GM12875 (cell line): ENCODE measurements around the gene PCSK9.

Experiments used
- H3K4me3 ChIP-seq: one replicate; pipeline ENCODE4 v1.5.1; 2011; ENCODE audit warnings: low read depth, low read length, control low read depth
- CTCF ChIP-seq: IDR thresholded peaks from 2 replicates; pipeline ENCODE4 v1.5.1; 2011; ENCODE audit warnings: low read depth, mild to moderate bottlenecking, control low read depth, inconsistent platforms, low read length, moderate library complexity, borderline replicate concordance; ENCODE audit not compliant: insufficient read depth

PCSK9 gene

GRCh38 chr1:55040083-55040932 is 960 bp downstream of the PCSK9 start:
- no peak for TF ChIP-seq CTCF

GRCh38 chr1:55040933-55041494 is 1.7 kb downstream of the PCSK9 start:
- no peak overlapping the region for H3K4me3 ChIP-seq
- TF ChIP-seq CTCF = no peak

More at GRCh38 chr1:55040083-55040932, 960 bp downstream of the PCSK9 start:
- H3K4me3 ChIP-seq = no peak overlapping the region

GRCh38 chr1:55041613-55042012 is 2.3 kb downstream of the PCSK9 start:
- H3K4me3 ChIP-seq = no peak overlapping the region

GRCh38 chr1:55043011-55043410 is 3.7 kb downstream of the PCSK9 start:
- H3K4me3 ChIP-seq = no peak overlapping the region
- TF ChIP-seq CTCF = no peak

More at GRCh38 chr1:55041613-55042012, 2.3 kb downstream of the PCSK9 start:
- TF ChIP-seq CTCF = no peak

- no peak for TF ChIP-seq CTCF
- no peak overlapping the region for H3K4me3 ChIP-seq
These were observed 4.4 kb downstream of the PCSK9 start for GRCh38 chr1:55043726-55044125.

- no peak for TF ChIP-seq CTCF
- H3K4me3 ChIP-seq = no peak overlapping the region
These were observed 5.5 kb downstream of the PCSK9 start for GRCh38 chr1:55044617-55045397.
